ENCODE measurements around the gene ERVW-1. TPM values are rescaled to one million over a fixed set of nuclear protein-coding genes. Genes with fewer than 3 reads are reported as not detected.

The ERVW-1 gene
- total RNA-seq, 1 donor from 2014 or later = not detected

Other genes starting within 250 kb of the ERVW-1 start
- 39.2 TPM for gene KRIT1, start 232.0 kb downstream of the ERVW-1 start, total RNA-seq (ENCODE audit: unreplicated experiment)
- gene ANKIB1, start 232.0 kb downstream of the ERVW-1 start, total RNA-seq (ENCODE audit: unreplicated experiment) = 51.0 TPM
- gene GATAD1, start 30.5 kb downstream of the ERVW-1 start, total RNA-seq (ENCODE audit: unreplicated experiment) = 22.7 TPM
- 20.3 TPM for gene PEX1, start 50.6 kb upstream of the ERVW-1 start, total RNA-seq (ENCODE audit: unreplicated experiment)
- gene RBM48, start 50.8 kb upstream of the ERVW-1 start, total RNA-seq (ENCODE audit: unreplicated experiment) = 17.3 TPM
- gene FAM133B, start 112.4 kb upstream of the ERVW-1 start, total RNA-seq (ENCODE audit: unreplicated experiment) = 20.2 TPM

Data from endothelial cell (in vitro differentiated cells).